Stomach (tissue), 4 donors: ENCODE results near the gene PLEKHM3.

ENCODE experiments used
- EP300 ChIP-seq: sonication (generic); formaldehyde crosslinking; IDR thresholded peaks from one replicate; pipeline ENCODE4 v1.6.1; 2017; ENCODE audit warnings: antibody characterized with exemption
- POLR2A ChIP-seq, 4 donors: fragments of 450-650 bp; IDR thresholded peaks; one replicate each; pipeline ENCODE4 v1.6.1; 2016; ENCODE audit warnings: antibody characterized with exemption in 4 of 4, control low read depth in 2 of 4, mild to moderate bottlenecking in 1 of 4, moderate library complexity in 1 of 4
- TF ChIP-seq, protein P1 (sequence below), 7 experiments: fragments of 450-650 bp in 4 of 7; fragments of 200-600 bp in 3 of 7; sonication (generic) in 3 of 7; IDR thresholded peaks; one replicate each; pipeline ENCODE4 v1.5.1; 2016 to 2019; ENCODE audit warnings: antibody characterized with exemption in 7 of 7, control low read depth in 2 of 7, mild to moderate bottlenecking in 1 of 7

- TF ChIP-seq, protein P1, sequence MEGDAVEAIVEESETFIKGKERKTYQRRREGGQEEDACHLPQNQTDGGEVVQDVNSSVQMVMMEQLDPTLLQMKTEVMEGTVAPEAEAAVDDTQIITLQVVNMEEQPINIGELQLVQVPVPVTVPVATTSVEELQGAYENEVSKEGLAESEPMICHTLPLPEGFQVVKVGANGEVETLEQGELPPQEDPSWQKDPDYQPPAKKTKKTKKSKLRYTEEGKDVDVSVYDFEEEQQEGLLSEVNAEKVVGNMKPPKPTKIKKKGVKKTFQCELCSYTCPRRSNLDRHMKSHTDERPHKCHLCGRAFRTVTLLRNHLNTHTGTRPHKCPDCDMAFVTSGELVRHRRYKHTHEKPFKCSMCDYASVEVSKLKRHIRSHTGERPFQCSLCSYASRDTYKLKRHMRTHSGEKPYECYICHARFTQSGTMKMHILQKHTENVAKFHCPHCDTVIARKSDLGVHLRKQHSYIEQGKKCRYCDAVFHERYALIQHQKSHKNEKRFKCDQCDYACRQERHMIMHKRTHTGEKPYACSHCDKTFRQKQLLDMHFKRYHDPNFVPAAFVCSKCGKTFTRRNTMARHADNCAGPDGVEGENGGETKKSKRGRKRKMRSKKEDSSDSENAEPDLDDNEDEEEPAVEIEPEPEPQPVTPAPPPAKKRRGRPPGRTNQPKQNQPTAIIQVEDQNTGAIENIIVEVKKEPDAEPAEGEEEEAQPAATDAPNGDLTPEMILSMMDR (IDR thresholded peaks at IDR 0.05), result no peak
- TF ChIP-seq EP300, result no peak
- no peak for TF ChIP-seq POLR2A (IDR thresholded peaks at IDR 0.05)
Measured at GRCh38 chr2:208012449-208012848, 12.9 kb downstream of the PLEKHM3 start.
